Neural progenitor cell (in vitro differentiated cells): ENCODE data around the gene CCT7. TPM values are rescaled to one million over a fixed set of nuclear protein-coding genes. Genes with fewer than 3 reads are reported as not detected.

Experiments
- DNase-seq: peaks from one replicate; pipeline ENCODE4 v3.0.0-alpha.2; 2016; ENCODE audit warnings: low spot score
- H2AFZ ChIP-seq: fragments of 200-600 bp; sonication (generic); replicated peaks from 2 replicates; pipeline ENCODE4 v1.6.1; 2016; ENCODE audit warnings: antibody characterized with exemption
- H3F3A ChIP-seq: fragments of 200-600 bp; sonication (generic); 2 replicates; pipeline ENCODE4 v1.6.1; 2016; ENCODE audit warnings: antibody characterized with exemption, low read depth
- H3K27ac ChIP-seq: fragments of 200-600 bp; sonication (generic); 2 replicates; pipeline ENCODE4 v1.5.1; 2016; ENCODE audit warnings: mild to moderate bottlenecking
- H3K27me3 ChIP-seq: fragments of 200-600 bp; sonication (generic); 2 replicates; pipeline ENCODE4 v1.6.1; 2016; ENCODE audit warnings: mild to moderate bottlenecking, moderate library complexity
- H3K36me3 ChIP-seq: fragments of 200-600 bp; sonication (generic); 2 replicates; pipeline ENCODE4 v1.5.1; 2016
- H3K4me1 ChIP-seq: fragments of 200-600 bp; sonication (generic); 2 replicates; pipeline ENCODE4 v1.6.1; 2016; ENCODE audit warnings: mixed run types
- H3K4me2 ChIP-seq: fragments of 200-600 bp; sonication (generic); 2 replicates; pipeline ENCODE4 v1.6.1; 2016
- H3K4me3 ChIP-seq: fragments of 200-600 bp; sonication (generic); 2 replicates; pipeline ENCODE4 v1.5.1; 2016
- H3K79me2 ChIP-seq: fragments of 200-600 bp; sonication (generic); 2 replicates; pipeline ENCODE4 v1.6.1; 2016; ENCODE audit warnings: low read depth
- H3K9ac ChIP-seq: fragments of 200-600 bp; sonication (generic); 2 replicates; pipeline ENCODE4 v1.6.1; 2016
- H3K9me3 ChIP-seq: fragments of 200-600 bp; sonication (generic); 2 replicates; pipeline ENCODE4 v1.5.1; 2016; ENCODE audit warnings: low read depth
- H4K20me1 ChIP-seq: fragments of 200-600 bp; sonication (generic); 2 replicates; pipeline ENCODE4 v1.6.1; 2016; ENCODE audit warnings: low read depth
- H3K27ac Mint-ChIP-seq: 3 replicates; pipeline ENCODE4 v1.8.0; 2021; ENCODE audit warnings: mixed read lengths
- H3K27me3 Mint-ChIP-seq: 2 replicates; pipeline ENCODE4 v1.8.0; 2022; ENCODE audit warnings: low read depth, mild to moderate bottlenecking, inconsistent platforms, moderate library complexity, mixed read lengths; ENCODE audit not compliant: insufficient read depth
- H3K36me3 Mint-ChIP-seq: 3 replicates; pipeline ENCODE4 v1.8.0; 2021; ENCODE audit warnings: mixed read lengths
- H3K4me1 Mint-ChIP-seq: 3 replicates; pipeline ENCODE4 v1.8.0; 2021; ENCODE audit warnings: mixed read lengths
- H3K4me3 Mint-ChIP-seq: 3 replicates; pipeline ENCODE4 v1.8.0; 2021; ENCODE audit warnings: mild to moderate bottlenecking, moderate library complexity, mixed read lengths
- H3K9me3 Mint-ChIP-seq: 3 replicates; pipeline ENCODE4 v1.8.0; 2020; ENCODE audit warnings: mixed read lengths
- EZH2 ChIP-seq: fragments of 200-600 bp; sonication (generic); IDR thresholded peaks from 2 replicates; pipeline ENCODE4 v1.6.1; 2017; ENCODE audit warnings: antibody characterized with exemption, mild to moderate bottlenecking, moderate library complexity
- EZH2phosphoT487 ChIP-seq: fragments of 200-600 bp; sonication (generic); IDR thresholded peaks from 2 replicates; pipeline ENCODE4 v1.6.1; 2017; ENCODE audit warnings: antibody characterized with exemption
- total RNA-seq: library from RNA; depleted of rRNA; stranded (reverse); fragments of >200 nt; gene quantifications from 2 replicates; pipeline ENCODE4 v1.2.3, GENCODE V29; 2015; ENCODE audit warnings: low replicate concordance
- TF ChIP-seq, protein P1 (sequence below): fragments of 200-600 bp; sonication (generic); IDR thresholded peaks from 2 replicates; pipeline ENCODE4 v1.5.1; 2017; ENCODE audit warnings: antibody characterized with exemption, mild to moderate bottlenecking

CCT7 gene
- total RNA-seq, 1 donor from 2014 or later = 456 TPM

DNA sequence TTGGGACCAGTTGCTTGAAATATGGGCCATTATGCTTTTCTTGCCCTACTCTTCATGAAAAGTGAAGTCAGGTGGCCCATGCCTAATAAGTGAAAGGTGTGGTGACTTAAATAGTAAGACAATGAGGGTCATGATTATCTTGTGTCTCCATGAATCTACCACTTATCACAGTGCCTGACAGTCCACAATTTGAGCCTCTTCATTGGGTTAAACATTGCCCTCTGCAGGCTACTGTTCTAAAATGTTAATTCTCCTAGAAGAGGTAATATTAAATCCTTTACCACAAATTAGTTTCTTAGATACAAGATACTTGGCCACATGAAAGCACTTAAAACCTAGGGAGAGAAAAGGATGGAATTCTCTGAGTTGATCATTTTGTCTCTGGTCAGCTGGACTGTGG is 55.2 kb downstream of the CCT7 start:
- H3K4me2 ChIP-seq = no peak overlapping the region
- H3K27ac ChIP-seq = no peak overlapping the region
- no peaks in the 10 kb centered on the region for H3K9me3 ChIP-seq
- no peak overlapping the region for H2AFZ ChIP-seq
- Mint-ChIP-seq H3K4me3 (no peak overlapping the region), H3K27ac (no peak overlapping the region), H3K9me3 (no peaks in the 10 kb centered on the region), H3K36me3 (no peaks in the 10 kb centered on the region), H3K27me3 (peaks cover 75% of the 10 kb centered on the region), H3K4me1 (peaks cover 11% of the 10 kb centered on the region)
- no peak for DNase-seq
- H3K36me3 ChIP-seq = no peaks in the 10 kb centered on the region
- H4K20me1 ChIP-seq = peaks cover 38% of the 10 kb centered on the region
- H3K4me3 ChIP-seq = no peak overlapping the region
- H3F3A ChIP-seq = peaks cover 24% of the 10 kb centered on the region
- no peak overlapping the region for H3K9ac ChIP-seq
- peaks cover 8% of the 10 kb centered on the region for H3K4me1 ChIP-seq
- no peaks in the 10 kb centered on the region for H3K79me2 ChIP-seq
- no peak for TF ChIP-seq EZH2phosphoT487
- TF ChIP-seq, protein P1, sequence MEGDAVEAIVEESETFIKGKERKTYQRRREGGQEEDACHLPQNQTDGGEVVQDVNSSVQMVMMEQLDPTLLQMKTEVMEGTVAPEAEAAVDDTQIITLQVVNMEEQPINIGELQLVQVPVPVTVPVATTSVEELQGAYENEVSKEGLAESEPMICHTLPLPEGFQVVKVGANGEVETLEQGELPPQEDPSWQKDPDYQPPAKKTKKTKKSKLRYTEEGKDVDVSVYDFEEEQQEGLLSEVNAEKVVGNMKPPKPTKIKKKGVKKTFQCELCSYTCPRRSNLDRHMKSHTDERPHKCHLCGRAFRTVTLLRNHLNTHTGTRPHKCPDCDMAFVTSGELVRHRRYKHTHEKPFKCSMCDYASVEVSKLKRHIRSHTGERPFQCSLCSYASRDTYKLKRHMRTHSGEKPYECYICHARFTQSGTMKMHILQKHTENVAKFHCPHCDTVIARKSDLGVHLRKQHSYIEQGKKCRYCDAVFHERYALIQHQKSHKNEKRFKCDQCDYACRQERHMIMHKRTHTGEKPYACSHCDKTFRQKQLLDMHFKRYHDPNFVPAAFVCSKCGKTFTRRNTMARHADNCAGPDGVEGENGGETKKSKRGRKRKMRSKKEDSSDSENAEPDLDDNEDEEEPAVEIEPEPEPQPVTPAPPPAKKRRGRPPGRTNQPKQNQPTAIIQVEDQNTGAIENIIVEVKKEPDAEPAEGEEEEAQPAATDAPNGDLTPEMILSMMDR = peak; percentile 14
- H3K27me3 ChIP-seq = peaks cover 97% of the 10 kb centered on the region

DNA sequence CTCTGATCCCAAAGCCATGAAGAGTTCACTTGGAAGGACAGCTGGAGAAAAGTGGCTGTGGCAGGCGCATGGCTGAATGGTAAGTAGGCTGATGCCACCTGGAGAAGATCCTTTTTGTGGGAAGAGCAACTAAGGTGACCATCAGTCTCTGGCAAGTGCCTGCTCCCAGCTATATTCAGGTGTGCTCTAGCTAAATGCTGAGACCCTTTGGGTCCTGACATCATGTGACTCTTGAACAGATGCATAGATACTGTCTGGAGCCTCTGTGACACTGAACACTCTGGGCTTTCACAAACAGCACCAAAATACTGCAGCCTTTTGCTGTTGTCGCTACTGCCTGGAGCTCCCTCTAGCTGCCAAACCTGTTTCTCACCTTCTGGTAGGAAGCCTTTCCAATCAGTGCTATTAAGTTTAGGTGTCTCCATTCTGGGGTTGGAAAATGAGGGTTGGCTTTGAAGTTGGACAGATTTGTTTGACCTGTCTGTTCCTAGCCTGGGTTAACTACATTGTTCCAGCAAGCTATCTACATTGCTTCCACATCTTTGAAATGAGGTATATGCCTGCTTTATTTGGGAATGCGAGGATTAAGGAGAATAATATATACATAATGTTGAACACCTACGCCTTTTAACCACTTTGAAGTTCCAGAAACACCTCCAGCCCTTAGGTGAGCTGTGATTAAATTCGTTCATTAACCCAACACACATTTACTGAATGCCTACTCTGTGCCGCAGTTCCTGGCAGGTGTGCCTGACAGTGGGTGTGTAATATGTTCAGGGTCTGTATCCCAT is 56.1 kb downstream of the CCT7 start:
- peaks cover 38% of the 10 kb centered on the region for H4K20me1 ChIP-seq
- H3K27ac Mint-ChIP-seq = no peak overlapping the region
- H3K36me3 Mint-ChIP-seq = no peaks in the 10 kb centered on the region
- H3K4me1 ChIP-seq = peaks cover 3% of the 10 kb centered on the region
- no peak overlapping the region for H3K4me3 ChIP-seq
- peaks cover 11% of the 10 kb centered on the region for H3K4me1 Mint-ChIP-seq
- no peak overlapping the region for H3K27ac ChIP-seq
- H3F3A ChIP-seq = peaks cover 18% of the 10 kb centered on the region
- H3K36me3 ChIP-seq = no peaks in the 10 kb centered on the region
- no peak for TF ChIP-seq EZH2
- TF ChIP-seq, protein P1 = peak; percentile 77
- no peak for TF ChIP-seq EZH2phosphoT487
- peak; percentile 72 for DNase-seq
- H3K27me3 Mint-ChIP-seq = peaks cover 80% of the 10 kb centered on the region
- peaks cover 100% of the 10 kb centered on the region for H3K27me3 ChIP-seq
- H3K9me3 ChIP-seq = no peaks in the 10 kb centered on the region
- H3K9me3 Mint-ChIP-seq = no peaks in the 10 kb centered on the region
- no peak overlapping the region for H3K4me2 ChIP-seq
- no peak overlapping the region for H3K9ac ChIP-seq
- H3K4me3 Mint-ChIP-seq = peak overlapping the region; percentile 57
- H2AFZ ChIP-seq = no peak overlapping the region
- H3K79me2 ChIP-seq = no peaks in the 10 kb centered on the region

DNA sequence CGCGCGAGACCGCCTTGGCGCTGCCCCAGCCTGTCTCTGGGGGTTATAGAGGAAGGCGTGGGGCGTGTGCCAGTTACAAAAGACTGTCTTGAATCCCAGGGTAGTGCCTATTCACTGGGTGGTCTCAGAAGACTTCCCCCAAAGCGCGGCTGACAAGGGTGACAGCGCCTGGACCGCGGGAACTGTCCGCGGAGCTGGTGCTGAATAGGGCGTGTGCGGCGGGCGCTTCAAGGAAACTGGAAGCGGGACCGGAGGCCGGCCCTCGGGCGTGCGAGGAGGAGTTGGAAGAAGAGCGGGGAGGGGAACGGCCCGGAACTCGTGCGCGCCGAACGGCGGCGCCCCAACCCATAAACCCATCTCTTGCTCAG is 57.0 kb downstream of the CCT7 start:
- H3K27me3 ChIP-seq = peaks cover 100% of the 10 kb centered on the region
- TF ChIP-seq EZH2 (no peak), EZH2phosphoT487 (no peak)
- TF ChIP-seq, protein P1 = no peak
- Mint-ChIP-seq H3K4me1 (peaks cover 7% of the 10 kb centered on the region), H3K9me3 (no peaks in the 10 kb centered on the region), H3K27ac (no peak overlapping the region), H3K36me3 (no peaks in the 10 kb centered on the region), H3K27me3 (peaks cover 81% of the 10 kb centered on the region), H3K4me3 (peak overlapping the region; percentile 76)
- no peak overlapping the region for H3K9ac ChIP-seq
- H3K9me3 ChIP-seq = no peaks in the 10 kb centered on the region
- peaks cover 3% of the 10 kb centered on the region for H3K4me1 ChIP-seq
- H3K36me3 ChIP-seq = no peaks in the 10 kb centered on the region
- peak overlapping the region; percentile 74 for H3K4me2 ChIP-seq
- H3K79me2 ChIP-seq = no peaks in the 10 kb centered on the region
- peak; percentile 94 for DNase-seq
- H4K20me1 ChIP-seq = peaks cover 38% of the 10 kb centered on the region
- H3K27ac ChIP-seq = no peak overlapping the region
- H3K4me3 ChIP-seq = peak overlapping the region; percentile 26
- peaks cover 14% of the 10 kb centered on the region for H3F3A ChIP-seq
- H2AFZ ChIP-seq = no peak overlapping the region
